ENCODE data around the gene LRRC1.
"Not testable (repeated sequence)": the region's sequence is repeated elsewhere in the genome, so short reads cannot be mapped to it uniquely, and the experiment has no call there.

Gene LRRC1

DNA sequence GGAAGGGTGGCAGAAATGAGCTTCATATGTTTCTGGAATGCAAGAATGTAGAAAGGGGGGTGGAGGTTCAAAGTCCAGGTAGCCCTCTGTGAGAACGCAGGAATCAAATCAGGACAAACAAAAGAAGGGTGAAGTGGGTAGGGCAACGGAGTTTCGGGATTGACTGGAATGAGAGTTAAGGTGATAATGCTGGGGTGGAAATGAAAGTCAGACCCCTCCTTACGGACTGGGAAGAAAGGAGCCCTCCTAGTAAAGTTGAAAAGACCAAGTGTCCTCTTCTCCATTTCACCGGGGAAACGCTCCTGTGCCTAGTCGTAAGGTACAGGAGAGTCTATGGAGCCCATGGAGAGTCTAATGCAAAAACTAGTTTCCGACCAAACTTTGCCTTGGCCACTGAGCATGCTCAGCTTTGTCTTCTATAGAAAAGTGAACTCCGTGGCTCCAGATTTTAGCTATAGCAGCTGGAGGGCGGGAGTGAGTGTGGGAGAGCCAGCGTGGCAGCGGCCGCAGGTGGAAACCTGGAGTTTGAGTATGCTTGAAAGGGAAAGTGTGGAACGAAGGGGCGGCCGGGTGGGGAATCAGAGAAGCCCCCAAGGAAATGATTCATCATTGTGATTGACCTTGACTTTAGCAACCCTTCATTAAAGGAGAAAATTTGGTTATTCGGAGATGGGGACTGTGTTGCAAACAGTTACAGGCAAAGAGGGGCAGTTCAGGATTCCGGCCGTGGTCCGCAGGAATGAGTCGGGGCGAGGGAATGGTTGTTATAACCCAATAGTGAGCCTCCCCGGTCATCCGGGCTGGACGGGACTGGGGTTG, 1.3 kb upstream of the LRRC1 start:
- DNase-seq = peak; percentile 36

DNA sequence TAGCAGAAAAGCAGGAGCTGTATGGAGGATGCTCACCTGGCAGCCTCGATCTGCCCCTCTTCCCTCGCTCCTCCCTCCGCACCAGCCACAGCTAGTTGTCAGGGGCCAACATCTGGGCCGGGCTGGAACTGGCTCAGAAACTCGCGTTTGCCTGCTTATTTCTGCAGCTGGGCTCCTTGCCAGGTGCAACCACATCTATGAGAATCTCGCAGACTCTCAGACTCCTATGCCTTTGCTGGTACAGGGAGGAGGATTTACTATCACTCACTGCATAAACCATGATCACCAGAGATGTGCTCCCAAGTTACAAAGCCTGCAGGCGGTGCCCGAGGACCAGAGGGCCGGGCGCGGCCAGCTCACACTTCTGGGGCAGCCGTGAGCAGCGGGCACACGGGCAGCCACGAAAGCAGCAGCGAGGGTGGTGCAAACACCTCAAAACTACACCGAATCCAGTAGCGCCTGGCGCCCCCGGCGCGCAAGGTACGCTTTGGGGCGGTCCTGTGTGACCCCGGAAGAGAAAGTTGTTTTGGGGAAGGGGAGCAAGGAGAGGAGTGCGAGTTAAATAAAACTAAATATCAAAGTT, 577 bp upstream of the LRRC1 start:
- peak; percentile 68 for DNase-seq

GRCh38 chr6:53795340-53795701, 516 bp downstream of the LRRC1 start:
- DNase-seq = no peak

DNA sequence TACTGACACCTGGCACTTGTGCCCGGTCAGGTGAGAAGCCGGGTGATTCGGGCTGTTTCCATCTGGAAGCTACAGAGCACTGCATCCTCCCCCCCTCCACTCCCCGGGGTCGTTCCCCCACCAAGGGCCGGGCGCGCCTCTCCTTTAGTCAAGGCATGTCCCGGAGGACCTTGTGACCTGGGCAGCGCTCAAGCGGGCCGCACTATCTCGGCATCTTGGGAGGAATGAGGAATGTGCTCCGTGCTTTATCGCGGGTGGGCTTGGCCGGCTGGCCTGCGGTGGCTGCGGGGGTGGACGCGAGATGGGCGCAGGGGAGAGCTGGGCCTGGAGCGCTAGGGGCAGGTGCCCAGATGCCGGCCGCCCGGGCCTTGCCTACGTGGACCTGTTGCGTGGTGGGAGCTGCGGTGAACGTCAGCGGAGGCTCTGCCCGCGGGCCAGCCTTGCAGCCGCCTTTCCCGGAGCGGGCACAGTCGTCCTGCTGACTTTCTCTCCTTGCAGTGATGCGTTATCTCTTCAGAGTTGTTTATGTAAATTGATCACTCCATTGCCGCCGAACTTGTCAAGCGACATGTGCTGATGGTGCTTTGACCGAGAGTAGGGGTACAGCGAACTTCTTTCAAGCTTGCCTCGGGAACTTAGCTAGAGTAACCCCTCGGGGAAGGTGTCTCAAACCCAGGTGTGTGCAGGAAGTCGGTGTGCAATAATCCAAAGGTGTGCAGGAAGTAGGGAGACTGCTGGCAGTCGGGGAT, 1.1 kb downstream of the LRRC1 start:
- no peak for DNase-seq

GRCh38 chr6:53796451-53796780, 1.6 kb downstream of the LRRC1 start:
- no peak for DNase-seq

GRCh38 chr6:53796791-53797190, 2.0 kb downstream of the LRRC1 start:
- DNase-seq = no peak

GRCh38 chr6:53797304-53797703, 2.5 kb downstream of the LRRC1 start:
- DNase-seq = no peak

DNA sequence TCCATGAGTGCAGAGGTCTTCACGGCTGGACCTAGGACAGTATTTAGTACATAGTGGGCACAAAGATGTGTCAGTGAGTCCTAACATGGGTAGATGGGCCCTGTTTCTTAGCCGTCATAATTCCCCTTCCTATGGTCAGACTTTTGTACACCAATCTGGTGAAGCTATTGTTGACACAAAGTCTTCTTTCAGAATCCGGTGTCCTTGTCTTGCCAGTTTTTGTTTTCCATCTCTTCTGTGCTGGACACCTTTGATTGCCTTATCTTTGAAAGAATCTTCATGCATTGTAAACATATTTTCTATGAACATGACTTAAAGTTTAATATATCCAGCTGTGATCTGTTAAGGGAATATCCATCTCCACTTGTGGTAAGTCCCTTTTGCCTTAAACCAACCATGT, 4.5 kb downstream of the LRRC1 start:
- DNase-seq = no peak

- DNase-seq = no peak
Measured at GRCh38 chr6:53801022-53801421, 6.2 kb downstream of the LRRC1 start.

- DNase-seq = no peak
Measured at GRCh38 chr6:53802582-53802981, 7.8 kb downstream of the LRRC1 start.

- no peak for DNase-seq
Measured at GRCh38 chr6:53803081-53803860, 8.5 kb downstream of the LRRC1 start.

GRCh38 chr6:53805016-53805415, 10.2 kb downstream of the LRRC1 start:
- peak; percentile 28 for DNase-seq

- no peak for DNase-seq
Measured at GRCh38 chr6:53805725-53806124, 10.9 kb downstream of the LRRC1 start.

- not testable (repeated sequence) for DNase-seq
Measured at GRCh38 chr6:53807606-53808005, 12.8 kb downstream of the LRRC1 start.

GRCh38 chr6:53808302-53808881, 13.6 kb downstream of the LRRC1 start:
- no peak for DNase-seq

DNA sequence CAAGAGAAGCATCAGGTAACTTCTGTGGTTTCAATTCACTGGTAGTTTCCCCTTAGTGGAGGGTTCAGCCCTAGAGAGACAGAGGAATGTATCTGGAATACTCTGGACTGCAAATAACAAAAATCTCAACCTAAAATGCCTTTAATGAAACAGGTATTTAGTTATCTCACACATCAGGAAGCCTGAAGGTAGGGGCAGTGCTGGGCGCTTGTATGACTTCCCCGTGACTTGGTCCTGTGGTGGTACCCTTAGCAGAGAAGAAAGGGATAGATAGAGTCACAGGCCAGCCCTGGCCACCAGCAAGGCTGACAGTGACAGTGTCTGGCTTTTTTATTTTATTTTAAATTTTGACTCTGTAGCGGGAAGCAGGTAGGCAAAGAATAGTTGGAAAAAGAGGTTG, 14.9 kb downstream of the LRRC1 start:
- no peak for DNase-seq

DNA sequence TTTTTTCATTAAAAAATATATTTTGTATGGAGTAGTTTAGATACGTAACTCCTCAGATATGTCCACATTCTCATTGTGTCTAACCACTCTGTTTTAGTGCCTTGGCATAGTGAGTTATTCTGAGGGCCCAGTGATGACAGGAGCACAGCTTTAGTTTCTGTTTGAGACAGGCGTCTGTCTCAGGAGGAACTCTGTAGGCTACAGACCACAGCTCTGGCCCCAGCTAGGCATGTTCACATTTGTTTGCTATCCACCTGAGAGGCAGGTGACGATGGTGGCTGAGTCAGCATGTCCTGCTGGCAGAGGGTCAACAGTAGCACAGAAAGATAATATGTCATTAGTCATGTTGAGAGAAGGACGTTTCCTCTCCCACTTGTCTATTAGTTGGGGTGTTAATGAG, 16.3 kb downstream of the LRRC1 start:
- DNase-seq = no peak

DNA sequence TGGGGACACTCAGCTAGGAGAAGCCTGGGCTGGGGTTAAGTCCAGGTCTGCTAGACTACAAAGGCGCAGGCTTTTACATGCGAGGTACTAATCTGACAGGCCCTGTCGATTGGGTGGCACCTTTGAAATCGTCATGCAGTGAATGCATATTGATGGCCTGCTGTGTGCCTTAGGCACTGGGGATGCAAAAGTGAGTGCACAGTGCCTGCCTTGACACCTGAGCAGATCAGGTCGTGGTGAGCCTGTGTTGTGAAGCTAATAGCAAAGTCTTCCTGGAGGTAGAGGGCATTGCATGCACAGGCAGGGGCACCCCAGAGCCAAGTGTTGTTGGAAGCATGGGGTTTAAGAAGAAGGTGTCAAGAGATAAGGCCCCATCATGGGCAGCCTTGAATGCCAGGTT, 16.9 kb downstream of the LRRC1 start:
- DNase-seq = no peak

DNA sequence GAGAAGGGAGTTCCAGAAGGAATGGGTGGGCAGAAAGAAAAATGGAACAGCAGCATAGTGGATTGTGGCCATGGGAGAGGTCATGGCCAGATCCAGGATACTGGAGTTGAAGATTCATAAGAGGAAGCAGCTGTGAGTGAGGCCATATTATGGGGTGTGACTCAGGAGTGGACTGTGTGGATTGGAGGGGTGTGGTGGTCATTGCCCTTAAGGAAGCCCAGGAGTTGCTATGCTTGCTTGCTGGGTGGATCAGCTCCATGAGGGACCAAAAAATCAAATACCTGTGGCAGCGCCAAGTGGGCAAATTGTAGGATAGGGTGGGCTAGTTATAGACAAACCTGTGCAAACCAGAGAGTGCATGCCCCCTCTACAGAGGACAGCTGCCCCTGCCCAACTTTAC, 18.3 kb downstream of the LRRC1 start:
- DNase-seq = no peak

DNA sequence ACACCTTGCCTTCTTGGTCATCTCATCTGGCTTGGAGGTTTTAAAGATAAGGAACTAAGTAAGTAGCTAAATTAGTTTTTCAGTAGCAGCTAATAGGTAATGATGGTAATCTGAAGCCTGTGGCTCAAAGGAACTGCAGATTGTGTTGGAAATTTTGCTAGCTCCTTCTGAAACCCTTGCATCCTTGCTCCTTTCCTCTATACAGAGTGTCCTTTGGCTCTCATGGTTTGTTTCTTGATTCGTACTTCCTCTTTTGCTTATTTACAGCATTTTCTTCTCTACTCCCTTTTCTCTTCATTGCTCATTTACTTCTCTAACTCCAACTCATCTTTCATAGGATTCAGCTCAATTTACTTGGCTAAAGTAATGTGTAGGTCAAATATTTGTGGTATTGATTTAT, 19.0 kb downstream of the LRRC1 start:
- no peak for DNase-seq

- DNase-seq = no peak
Measured at GRCh38 chr6:53814353-53814752, 19.5 kb downstream of the LRRC1 start.

DNA sequence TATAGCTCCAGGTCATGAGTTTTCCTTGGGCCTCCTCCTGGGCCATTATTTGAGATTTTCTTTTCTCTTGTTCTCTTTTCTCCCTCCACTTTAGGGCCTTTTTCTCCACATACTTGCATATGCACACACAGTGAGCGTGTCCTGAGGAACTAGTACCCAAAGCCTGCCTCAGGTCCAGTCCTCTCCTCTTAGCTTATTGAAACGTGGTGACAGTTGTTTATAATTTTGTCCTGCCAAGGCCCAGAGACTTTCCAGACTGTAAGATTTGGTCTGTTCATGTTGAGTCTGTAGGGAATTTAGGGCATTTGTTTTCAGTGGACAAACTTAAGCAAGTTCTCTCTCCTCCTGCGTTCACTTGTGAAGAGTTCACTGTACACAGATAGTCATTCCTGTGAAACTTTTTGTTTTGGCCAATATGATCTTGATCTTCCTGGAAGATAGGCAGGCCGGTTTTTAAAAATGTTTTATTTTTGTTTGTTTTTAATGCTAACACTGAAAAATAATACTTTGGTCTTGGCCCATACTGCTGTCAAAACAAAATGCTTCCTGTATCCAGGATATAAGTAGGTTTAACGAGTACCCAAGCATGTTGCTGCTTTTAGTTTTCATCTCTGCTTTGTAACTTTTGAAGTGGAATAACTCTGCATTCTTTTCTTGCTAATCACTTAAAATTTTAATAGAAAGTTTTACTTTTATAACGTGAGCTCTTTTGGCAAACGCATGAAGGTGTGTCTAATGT, 20.7 kb downstream of the LRRC1 start:
- no peak for DNase-seq

Data from NCI-H446 treated with DMSO at 0.1 percent for 48 hours (cell line).